Cortex of kidney (tissue), 1 donor: Measurements from ENCODE around the gene MTG1.
"Not testable (repeated sequence)": the region's sequence is repeated elsewhere in the genome, so short reads cannot be mapped to it uniquely, and the experiment has no call there.

Experiments
- DNase-seq: peaks from one replicate; lab custom pipeline; 2025; lab: John Stamatoyannopoulos, UW

The MTG1 gene

GRCh38 chr10:133466683-133467275 lies 72.8 kb downstream of the MTG1 start:
- DNase-seq, result no peak

GRCh38 chr10:133467286-133467911 lies 73.4 kb downstream of the MTG1 start:
- DNase-seq, result no peak

DNA sequence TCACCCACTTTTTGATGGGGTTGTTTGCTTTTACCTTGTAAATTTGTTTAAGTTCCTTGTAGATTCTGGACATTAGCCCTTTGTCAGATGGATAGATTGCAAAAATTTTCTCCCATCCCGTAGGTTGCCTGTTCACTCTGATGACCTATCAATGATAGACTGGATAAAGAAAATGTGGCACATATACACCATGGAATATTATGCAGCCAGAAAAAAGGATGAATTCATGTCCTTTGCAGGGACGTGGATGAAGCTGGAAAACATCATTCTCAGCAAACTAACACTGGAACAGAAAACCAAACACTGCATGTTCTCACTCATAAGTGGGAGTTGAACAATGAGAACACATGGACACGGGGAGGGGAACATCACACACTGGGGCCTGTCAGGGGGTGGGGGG lies 75.2 kb downstream of the MTG1 start:
- DNase-seq, result not testable (repeated sequence)

- no peak for DNase-seq
These were observed 77.5 kb downstream of the MTG1 start for GRCh38 chr10:133471300-133472109.
